ENCODE data around the gene VASH2.
"Not testable (repeated sequence)": the region's sequence is repeated elsewhere in the genome, so short reads cannot be mapped to it uniquely, and the experiment has no call there.

VASH2 gene

DNA sequence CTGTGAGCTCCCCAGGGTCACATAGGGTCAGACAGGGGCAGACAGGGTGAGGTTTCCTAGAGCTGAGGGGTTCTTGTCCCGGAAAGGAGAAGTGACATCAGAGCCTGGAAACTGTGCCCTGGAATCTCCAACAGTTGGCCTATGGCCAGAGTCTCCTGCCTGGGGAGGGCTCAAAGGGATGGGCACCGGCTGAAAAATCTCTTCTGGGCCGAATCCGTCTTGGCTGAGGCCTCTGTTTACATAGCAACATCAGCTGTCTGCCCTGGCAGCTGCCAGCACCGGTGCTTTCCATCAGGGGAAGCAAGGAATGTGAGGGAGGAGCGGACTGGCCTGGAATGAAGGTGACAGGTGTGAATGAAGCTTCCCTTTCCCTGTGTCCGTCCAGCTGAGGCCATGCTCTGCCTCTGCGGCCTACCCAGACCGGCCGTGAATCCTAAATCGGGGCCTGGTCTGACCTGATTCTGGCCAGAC, 30.7 kb downstream of the VASH2 start:
- DNase-seq (ENCODE audit: low spot score) = no peak

DNA sequence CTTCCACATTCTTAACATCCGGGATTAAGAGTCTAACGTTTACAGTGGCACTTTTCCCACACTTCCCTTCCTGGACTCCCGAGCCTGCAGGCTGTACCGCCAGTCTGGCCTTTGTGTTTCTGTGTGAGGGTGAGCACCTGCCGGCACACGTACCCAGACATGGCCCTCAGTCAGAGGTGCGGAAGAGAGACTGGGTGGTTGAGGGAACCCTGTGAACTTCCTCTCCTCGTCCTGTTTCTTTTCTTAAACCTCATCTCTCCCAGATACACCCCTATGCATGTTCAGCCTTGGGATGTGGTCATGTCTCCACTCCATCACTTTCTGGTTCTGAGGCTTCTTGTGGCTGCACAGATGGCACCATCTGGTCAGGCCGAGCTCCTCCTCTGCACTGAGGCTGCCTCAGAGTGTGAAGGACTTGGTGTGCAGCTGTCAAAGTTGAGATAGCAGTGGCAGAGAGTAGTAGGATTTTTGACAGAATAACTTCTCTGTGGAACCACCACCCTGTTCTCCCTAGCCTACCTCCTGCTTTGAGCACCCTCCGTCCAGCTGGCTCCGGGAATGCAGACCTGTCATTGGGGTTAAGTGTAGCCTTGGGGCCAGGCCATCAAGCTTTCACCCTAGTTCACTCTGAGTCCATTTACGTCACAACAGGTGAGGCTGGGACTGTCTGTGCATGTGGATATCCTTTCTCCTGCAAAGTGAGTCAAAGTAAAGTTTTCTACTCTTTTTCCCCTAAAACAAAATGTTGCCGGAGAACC, 31.4 kb downstream of the VASH2 start:
- no peak for DNase-seq (ENCODE audit: low spot score)

DNA sequence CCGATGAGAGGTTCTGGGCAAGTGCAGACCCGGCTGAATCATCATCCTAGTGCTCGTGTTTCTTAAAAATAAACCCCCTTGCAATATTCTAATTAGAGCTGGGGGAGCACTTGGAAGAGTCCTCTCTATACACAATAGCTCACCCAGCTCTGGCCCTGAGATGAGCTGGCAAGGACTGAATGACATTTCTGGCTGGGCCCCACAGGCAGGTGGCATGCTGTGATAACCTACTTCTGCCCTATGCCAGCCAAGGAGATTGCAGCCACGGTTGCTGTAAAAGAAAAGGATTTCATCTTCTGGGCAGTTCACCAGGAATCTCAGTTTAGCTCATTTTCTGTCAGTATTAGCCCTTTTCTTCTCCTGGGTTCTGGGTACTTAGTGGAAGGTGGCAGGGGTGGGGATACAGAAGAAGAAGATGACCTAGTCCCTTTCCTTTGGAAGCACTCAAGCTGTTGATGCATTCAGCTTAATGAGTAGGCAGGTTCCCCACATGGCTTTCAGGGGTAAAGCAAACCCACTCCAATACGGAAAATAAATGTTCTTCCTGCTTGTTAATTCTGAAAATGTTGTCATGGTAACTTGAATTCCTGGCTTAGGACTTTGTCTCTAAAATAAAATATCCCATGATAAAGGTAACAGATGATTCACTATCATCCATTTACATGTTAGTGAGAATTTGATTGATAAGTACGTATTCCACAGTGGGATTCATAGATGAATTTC, 32.2 kb downstream of the VASH2 start:
- no peak for DNase-seq (ENCODE audit: low spot score)

DNA sequence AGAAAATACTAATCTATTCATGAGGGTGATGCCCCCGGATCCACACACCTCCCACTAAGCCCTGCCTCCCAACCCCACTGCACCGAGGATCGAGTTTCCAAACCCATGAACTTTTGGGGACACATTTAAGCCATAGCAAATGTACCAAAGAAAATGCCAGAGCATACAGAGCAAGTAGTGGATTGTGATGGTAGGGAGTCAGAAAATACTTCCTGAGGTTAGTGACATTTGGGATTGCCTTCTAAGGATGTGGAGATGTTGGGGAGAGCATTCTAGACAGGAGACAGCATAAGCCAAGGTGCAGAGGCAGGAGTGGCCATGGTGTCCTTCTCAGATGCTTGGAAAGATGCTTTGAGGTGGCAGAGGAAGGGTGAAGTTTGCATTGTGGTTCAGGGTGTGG, 33.1 kb downstream of the VASH2 start:
- no peak for DNase-seq (ENCODE audit: low spot score)

DNA sequence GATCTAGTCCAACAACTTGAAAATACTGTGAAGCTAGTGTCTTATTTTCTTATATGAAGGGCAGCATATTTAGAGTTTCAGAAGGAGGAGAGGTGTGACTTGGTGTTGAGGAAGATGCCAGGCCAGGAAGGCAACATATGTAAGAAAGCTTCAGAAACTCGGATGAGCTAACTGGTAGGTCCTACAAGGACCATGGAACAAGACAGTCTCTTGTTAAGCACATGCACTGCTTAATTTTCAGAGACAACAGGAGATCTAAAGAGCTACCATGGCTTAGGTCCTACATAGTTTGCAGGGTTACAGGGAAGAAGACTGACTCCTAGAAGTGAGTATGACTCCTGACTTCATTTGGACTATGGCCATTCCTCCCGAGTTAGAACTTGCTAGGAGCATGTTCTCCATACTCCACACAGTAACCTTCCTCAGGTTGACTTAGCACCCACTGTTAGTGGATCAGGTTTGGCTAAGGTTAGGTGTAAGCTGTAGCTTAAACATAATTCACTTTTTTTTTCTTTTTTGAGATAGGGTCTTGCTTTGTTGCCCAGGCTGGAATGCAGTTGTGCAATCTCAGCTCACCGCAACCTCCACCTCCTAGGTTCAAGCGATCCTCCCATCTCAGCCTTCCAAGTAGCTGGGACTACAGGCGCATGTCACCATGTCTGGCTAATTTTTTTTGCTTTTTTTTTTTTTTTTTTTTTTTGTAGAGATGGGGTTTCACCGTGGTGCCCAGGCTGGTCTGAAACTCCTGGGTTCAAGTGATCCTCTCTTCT, 34.4 kb downstream of the VASH2 start:
- no peak for DNase-seq (ENCODE audit: low spot score)

DNA sequence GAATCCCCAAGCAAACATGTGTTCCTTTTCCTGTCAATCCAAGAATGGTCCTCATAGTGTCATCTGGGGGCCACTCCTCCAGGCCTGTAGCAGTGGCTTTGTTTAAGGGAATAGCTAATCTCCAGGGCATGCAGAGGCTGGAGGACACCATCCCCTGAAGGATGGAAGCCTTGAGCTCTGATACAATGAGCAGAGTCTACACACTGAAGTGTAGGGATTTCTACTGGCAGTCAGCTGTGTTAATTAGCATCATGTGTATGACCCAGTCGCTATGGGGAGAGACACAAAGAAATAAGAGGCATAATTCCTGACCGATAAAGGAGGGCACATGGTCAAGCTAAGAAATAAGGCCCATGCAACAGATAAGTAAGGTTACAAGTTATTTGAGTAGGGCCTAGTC, 36.2 kb downstream of the VASH2 start:
- no peak for DNase-seq (ENCODE audit: low spot score)

DNA sequence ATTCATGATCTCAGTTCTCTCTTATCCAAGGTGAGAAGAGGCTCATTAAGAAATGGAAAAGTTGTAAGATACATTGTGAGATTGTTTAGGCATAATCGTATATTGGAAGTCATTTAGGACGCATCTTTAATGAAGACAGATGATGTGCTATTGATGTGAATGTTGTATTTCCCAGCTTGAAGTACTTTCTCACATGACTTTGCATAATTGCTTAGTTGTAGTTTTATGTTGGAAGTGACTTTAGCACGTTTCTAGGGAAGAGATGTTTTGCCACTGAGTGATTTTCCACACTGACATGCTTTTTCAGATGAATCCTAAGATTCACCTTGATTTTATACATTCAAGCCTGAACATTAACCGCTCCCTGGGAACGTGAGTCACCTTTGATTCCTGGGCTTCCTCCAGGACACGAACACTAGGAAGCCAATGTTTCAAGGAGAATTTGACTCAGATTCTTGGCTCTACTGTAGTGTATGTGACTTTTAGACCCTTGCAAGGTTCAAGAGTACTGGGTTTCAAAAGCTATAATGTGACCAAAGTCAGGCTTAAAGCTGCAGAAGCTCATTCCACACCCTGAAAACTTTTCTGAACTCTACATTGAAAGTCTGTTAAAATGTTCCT, 37.5 kb downstream of the VASH2 start:
- no peak for DNase-seq (ENCODE audit: low spot score)

DNA sequence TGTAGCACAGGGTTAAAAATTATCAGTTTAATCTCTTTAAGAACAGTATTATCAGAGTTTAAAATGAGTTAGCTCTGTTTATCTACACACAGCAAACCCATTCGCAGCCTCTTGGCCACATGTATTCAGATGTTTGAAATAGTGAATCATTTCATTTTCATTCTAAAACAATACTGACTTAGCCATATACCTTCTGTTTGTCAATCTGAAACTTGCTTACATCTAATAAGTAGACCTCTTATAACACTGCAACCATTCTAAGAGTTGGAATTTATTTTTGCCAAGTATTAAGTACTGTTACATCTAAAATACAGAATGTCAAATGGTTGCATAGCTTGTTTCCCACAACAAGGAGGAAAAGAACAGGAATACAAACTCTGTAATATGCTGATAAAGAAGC, 39.9 kb downstream of the VASH2 start:
- DNase-seq (ENCODE audit: low spot score) = no peak

DNA sequence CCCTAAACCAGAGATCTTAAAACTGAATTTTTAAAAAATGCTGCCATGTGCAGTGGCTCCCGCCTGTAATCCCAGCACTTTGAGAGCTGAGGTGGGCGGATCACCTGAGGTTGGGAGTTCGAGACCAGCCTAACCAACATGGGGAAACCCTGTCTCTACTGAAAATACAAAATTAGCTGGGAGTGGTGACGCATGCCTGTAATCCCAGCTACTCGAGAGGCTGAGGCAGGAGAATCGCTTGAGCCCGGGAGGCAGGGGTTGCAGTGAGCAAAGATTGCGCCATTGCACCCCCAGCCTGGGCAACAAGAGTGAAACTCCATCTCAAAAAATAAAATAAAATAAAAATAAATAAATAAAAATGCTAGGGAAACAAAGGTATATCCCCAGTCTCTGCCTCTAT, 43.6 kb downstream of the VASH2 start:
- not testable (repeated sequence) for DNase-seq (ENCODE audit: low spot score)

DNA sequence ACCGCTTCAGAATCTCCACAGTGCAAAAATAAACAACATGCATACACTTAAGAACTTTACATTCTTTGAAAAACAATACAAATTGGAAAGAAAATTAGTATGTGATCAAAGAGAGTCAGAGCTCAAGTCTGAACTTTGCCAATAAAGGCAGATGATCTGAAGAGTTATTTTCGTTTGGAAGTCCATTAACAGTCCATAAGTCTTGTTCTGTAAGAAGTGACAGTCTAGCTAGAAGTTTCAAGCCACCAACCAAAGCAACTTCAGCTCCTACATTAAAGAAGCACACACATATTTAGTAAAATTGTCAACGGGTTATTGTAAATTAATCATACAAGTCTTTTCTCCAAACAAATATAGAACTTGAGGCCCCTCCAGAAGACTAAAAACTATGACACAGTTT, 44.6 kb downstream of the VASH2 start:
- no peak for DNase-seq (ENCODE audit: low spot score)

DNA sequence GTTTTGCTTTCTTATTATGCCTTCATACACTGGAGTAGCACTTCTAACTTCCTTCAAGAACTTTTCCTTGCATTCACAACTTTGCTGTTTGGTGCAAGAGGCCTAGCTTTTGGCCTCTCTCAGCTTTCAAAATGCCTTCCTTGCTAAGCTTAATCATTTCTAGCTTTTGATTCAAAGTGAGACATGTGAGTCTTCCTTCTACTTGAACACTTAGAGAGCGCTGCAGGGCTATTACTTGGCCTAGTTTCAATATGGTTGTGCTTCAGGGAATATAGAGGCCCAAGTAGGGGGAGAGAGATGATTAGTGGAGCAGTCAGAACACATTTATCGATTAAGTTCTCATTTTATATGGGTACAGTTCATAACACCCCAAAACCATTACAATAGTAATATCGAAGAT, 52.9 kb downstream of the VASH2 start:
- no peak for DNase-seq (ENCODE audit: low spot score)

DNA sequence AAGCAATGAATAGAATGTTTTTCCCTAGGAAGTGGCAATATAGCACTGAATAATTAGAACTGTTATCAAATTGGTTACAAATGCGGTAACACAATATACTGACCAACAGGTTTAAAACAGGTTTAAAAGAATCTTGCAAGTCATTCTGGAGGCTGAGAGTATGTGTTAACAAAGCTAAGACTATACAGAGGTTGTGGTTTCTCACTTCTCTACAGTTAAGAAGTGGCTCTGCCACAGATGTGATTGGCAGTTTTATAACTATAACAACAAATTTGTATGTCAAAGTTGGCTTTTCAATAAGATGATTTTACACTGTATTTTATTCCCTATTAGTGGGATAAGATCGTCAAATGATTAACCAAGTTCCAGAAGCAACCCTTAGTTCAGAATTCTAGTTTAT, 58.2 kb downstream of the VASH2 start:
- no peak for DNase-seq (ENCODE audit: low spot score)

DNA sequence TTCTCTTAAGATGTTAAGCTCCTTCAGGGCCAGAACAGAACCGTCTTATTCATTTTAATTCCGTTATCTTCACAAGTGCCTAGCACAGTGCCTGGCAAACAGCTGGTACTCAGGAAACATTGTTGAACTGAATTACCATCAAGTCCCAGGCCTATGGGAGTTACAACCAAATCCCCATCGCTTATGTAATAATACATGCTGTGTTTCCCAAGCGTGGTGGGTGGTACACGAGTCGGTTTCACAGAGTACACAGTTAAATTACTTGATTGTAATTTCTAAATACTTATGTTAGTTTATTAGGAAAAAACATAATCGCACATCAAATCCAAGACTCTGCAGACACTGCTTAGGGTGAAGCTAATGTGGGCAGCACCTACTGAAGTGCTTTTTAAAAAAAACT, 64.3 kb downstream of the VASH2 start:
- no peak for DNase-seq (ENCODE audit: low spot score)

DNA sequence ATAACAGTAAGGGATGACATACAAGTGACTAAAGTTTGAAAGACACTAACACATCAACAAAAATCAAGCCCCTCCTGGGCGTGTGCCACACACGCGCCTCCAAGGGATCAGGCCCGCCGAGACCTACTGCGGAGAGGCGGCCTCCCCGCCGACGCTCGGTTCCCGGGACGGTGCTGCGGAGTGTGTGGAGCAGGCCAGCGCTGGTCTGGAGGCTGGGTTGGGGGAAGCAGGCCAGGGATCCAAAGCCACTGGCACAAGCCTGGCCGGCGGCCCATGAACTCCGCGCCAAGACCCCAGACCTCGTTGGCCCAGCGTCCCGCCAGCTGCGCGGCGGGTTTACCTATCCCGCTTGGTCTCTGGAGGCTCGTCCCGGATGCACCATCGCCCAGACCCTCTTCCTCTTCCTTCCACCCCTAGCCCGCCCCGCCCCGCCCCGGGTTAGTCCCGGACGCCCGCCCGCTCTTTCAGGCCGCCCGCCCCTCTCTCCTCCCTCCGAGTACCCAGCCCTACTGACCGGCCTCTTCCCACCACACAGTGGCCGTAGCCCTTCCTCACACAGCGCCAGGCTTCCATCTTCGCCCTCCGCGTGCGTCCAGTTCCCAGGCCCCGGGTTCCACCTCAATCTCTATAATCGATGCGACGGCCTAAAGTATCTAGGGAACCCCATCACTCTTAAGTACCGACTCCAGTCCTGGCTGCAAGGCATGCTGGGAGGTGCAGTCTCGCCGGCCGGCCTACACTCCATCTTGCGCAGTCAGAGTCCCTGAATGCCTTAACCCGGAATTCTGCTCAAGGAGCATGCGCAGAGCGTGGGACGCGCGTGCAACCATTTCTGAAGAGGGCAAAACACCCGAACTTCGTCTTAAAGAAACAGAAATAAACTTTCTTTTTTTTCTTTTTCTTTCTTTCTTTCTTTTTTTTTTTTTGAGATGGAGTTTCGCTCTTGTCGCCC, 65.0 kb downstream of the VASH2 start, which contains the start of gene ANGEL2:
ANGEL2 (minus strand) TSS at position 769 of the 952 bp plus-strand sequence; CDS start at position 573, 196 bp downstream.
- peak; percentile 94 for DNase-seq (ENCODE audit: low spot score)

DNA sequence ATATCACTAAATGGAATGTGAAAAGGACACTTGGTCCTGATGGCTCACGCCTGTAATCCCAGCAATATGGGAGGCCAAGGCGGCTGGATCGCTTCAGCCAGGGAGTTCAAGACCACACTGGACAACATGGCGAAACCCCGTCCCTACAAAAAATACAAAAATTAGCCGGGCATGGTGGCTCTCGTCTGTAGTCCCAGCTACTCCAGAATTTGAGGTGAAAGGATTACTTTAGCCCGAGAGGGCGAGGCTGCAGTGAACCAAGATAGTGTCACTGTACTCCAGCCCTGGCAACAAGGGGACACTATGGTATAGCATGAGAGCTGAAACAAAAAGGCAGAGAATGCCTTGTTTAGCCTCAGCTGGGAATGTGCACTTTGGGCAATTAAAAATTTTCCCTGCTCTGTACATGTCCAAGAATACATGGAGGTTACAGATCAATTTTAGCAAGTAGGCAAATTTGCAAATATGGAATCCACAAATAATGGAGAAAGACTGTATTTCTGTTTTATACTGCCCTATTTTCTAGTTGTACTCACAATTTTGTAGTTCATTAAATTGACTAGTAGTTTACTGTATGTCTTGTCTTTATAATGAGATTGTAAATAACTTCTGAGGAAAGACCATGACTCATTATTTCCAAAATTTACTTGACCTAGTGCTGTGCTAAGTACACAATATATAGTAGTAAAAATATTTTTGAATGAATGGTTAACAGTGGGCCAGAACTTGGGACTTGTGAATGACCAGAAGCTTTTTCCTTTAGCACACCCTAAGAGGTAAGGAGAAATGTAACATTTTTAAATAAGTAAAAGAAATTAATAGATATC, 67.3 kb downstream of the VASH2 start:
- no peak for DNase-seq (ENCODE audit: low spot score)

DNA sequence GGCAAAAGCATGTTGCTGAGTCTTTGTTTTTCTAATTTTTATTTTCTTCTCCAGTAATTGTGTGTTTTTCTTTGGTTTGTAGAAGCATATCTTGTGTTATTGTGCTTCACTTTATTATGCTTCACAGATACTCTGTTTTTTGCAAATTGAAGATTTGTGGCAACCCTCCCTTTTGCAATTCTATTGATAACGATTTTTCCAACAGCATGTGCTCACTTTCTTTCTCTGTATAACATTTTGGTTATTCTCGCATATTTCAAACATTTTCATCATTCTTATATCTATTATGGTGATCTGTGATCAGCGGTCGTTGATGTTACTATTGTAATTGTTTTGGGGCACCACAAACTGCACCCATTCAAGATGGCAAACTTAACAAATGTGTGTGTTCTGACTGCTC, 69.1 kb downstream of the VASH2 start:
- no peak for DNase-seq (ENCODE audit: low spot score)

DNA sequence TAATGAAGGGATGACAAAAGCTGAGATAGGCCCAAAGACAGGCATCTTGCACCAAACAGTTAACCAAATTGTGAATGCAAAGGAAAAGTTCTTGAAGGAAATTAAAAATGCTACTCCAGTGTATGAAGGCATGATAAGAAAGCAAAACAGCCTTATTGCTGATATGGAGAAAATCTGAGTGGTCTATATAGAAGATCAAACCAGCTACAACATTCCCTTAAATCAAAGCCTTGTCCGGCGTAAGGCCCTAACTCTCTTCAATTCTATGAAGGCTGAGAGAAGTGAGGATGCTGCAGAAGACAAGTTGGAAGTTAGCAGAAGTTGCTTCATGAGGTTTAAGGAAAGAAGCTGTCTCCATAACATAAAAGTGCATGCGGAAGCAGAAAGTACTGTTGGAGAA, 69.7 kb downstream of the VASH2 start:
- DNase-seq (ENCODE audit: low spot score) = no peak

DNA sequence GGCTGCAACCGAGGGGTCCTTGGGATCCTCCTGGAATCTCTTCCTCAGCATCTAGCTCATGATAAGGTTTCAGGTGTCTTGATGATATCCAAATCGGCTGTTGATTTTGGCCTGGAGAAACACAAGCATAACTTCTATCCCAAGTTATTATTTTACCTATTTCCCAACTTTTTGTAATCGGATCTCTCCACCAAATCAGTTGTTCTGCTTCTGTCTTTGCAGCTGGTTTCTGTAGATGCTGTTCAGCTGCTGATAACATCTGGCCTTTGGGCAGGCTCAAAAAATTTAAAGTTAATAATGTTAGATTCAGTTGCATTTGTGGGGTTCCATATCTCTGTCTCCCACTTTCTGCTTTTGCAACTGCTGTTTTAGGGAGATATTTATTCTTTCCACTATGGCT, 76.7 kb downstream of the VASH2 start:
- not testable (repeated sequence) for DNase-seq (ENCODE audit: low spot score)

DNA sequence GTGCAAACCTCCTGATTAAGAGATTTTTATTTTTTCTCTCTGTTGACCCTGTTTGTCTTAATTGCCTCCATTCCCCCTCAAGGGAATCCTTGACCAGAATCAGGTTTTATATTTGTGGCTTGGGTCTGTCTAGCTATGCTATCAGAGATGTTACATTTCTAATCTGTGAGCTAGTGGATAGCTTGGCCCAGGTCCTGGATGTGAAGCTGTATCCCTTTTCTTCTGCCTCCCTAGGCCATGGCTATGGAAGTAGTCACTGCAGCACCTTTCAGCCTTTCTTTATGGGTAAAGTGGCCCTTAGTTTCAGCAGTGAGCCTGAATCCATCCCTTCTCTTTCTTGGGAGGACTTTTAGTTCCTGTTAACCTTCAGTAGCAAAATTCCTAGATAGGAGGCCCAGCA, 82.3 kb downstream of the VASH2 start:
- no peak for DNase-seq (ENCODE audit: low spot score)

DNA sequence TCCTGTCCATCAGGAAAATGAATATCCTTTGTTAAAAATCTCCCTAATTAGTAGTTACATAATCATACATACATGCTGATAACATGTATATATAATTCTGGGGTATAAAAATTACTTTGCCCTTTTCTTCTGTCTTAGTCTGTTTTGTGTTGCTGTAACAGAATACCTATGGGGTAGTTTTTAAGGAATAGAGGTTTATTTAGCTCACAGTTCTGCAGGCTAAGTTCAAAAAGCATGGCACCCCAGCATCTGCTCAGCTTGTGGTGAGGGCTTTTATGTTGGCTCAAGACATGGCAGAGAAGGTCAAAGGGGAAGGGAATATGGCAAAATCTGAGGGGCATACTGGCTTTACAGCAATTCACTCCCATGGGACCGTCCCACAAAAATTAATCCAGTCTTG, 84.4 kb downstream of the VASH2 start:
- DNase-seq (ENCODE audit: low spot score) = no peak
